ENCODE measurements around the gene PTPRE. TPM values are rescaled to one million over a fixed set of nuclear protein-coding genes. Genes with fewer than 3 reads are reported as not detected.

PTPRE gene
- total RNA-seq, 1 experiment from 2014 or later = 0.50 TPM

- Mint-ChIP-seq H3K4me1 (ENCODE audit: low read depth, unreplicated experiment) (no peaks in the 10 kb centered on the region), H3K4me3 (ENCODE audit: unreplicated experiment) (no peak overlapping the region), H3K27me3 (ENCODE audit: insufficient read depth, unreplicated experiment) (peaks cover 3% of the 10 kb centered on the region), H3K27ac (ENCODE audit: unreplicated experiment) (no peak overlapping the region), H3K36me3 (ENCODE audit: insufficient read depth, unreplicated experiment) (no peaks in the 10 kb centered on the region), H3K9me3 (ENCODE audit: unreplicated experiment) (no peaks in the 10 kb centered on the region)
- ChIA-PET CTCF (no interaction called here), POLR2A (no interaction called here)
- Histone ChIP-seq H3K4me3 (ENCODE audit: low read depth, low read length) (no peak overlapping the region), H3K36me3 (ENCODE audit: control insufficient read depth, insufficient read depth, low read length) (no peaks in the 10 kb centered on the region), H3K4me1 (no peaks in the 10 kb centered on the region), H3K27me3 (replicated peaks; ENCODE audit: control insufficient read depth, insufficient read depth, low read length) (no peaks in the 10 kb centered on the region), H3K9me3 (no peaks in the 10 kb centered on the region; the same call in 1 of the 2 replicates)
- DNase-seq = no peak
- BruUV-seq (replicated peaks) = no TSS peak
- TF ChIP-seq, protein P1, sequence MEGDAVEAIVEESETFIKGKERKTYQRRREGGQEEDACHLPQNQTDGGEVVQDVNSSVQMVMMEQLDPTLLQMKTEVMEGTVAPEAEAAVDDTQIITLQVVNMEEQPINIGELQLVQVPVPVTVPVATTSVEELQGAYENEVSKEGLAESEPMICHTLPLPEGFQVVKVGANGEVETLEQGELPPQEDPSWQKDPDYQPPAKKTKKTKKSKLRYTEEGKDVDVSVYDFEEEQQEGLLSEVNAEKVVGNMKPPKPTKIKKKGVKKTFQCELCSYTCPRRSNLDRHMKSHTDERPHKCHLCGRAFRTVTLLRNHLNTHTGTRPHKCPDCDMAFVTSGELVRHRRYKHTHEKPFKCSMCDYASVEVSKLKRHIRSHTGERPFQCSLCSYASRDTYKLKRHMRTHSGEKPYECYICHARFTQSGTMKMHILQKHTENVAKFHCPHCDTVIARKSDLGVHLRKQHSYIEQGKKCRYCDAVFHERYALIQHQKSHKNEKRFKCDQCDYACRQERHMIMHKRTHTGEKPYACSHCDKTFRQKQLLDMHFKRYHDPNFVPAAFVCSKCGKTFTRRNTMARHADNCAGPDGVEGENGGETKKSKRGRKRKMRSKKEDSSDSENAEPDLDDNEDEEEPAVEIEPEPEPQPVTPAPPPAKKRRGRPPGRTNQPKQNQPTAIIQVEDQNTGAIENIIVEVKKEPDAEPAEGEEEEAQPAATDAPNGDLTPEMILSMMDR (IDR thresholded peaks at IDR 0.05; ENCODE audit: insufficient read depth in 1 of 2, low read depth in 1 of 2, low read length in 1 of 2, severe bottlenecking in 1 of 2, unreplicated experiment in 1 of 2) = no peak
- intact Hi-C loops (cut with micrococcal nuclease; ENCODE audit: unreplicated experiment) = no loop called here
Measured at GRCh38 chr10:127962205-127962604, 55.3 kb downstream of the PTPRE start.

- POLR2A ChIA-PET = no interaction called here
- Mint-ChIP-seq H3K4me1 (ENCODE audit: low read depth, unreplicated experiment) (no peaks in the 10 kb centered on the region), H3K9me3 (ENCODE audit: unreplicated experiment) (no peaks in the 10 kb centered on the region), H3K27me3 (ENCODE audit: insufficient read depth, unreplicated experiment) (no peaks in the 10 kb centered on the region), H3K36me3 (ENCODE audit: insufficient read depth, unreplicated experiment) (no peaks in the 10 kb centered on the region), H3K27ac (ENCODE audit: unreplicated experiment) (no peak overlapping the region), H3K4me3 (ENCODE audit: unreplicated experiment) (no peak overlapping the region)
- TF ChIP-seq, protein P1 (IDR thresholded peaks at IDR 0.05; ENCODE audit: insufficient read depth in 1 of 2, low read depth in 1 of 2, low read length in 1 of 2, severe bottlenecking in 1 of 2, unreplicated experiment in 1 of 2) = no peak
- H3K36me3 ChIP-seq (ENCODE audit: control insufficient read depth, insufficient read depth, low read length) = no peaks in the 10 kb centered on the region
- CTCF ChIA-PET = no interaction called here
- intact Hi-C loops (cut with micrococcal nuclease; ENCODE audit: unreplicated experiment) = no loop called here
- BruUV-seq (replicated peaks) = no TSS peak
- no peaks in the 10 kb centered on the region for H3K9me3 ChIP-seq
- no peak overlapping the region for H3K4me3 ChIP-seq (ENCODE audit: low read depth, low read length)
- DNase-seq = no peak
- no peaks in the 10 kb centered on the region for H3K27me3 ChIP-seq (replicated peaks; ENCODE audit: control insufficient read depth, insufficient read depth, low read length)
- H3K4me1 ChIP-seq = no peaks in the 10 kb centered on the region
Measured at GRCh38 chr10:127963136-127963535, 56.2 kb downstream of the PTPRE start.

- Mint-ChIP-seq H3K27ac (ENCODE audit: unreplicated experiment) (no peak overlapping the region), H3K9me3 (ENCODE audit: unreplicated experiment) (no peaks in the 10 kb centered on the region), H3K4me3 (ENCODE audit: unreplicated experiment) (no peak overlapping the region), H3K36me3 (ENCODE audit: insufficient read depth, unreplicated experiment) (no peaks in the 10 kb centered on the region), H3K4me1 (ENCODE audit: low read depth, unreplicated experiment) (no peaks in the 10 kb centered on the region), H3K27me3 (ENCODE audit: insufficient read depth, unreplicated experiment) (peaks cover 3% of the 10 kb centered on the region)
- intact Hi-C loops (cut with micrococcal nuclease; ENCODE audit: unreplicated experiment) = no loop called here
- no peaks in the 10 kb centered on the region for H3K9me3 ChIP-seq
- TF ChIP-seq, protein P1 (IDR thresholded peaks at IDR 0.05; ENCODE audit: insufficient read depth in 1 of 2, low read depth in 1 of 2, low read length in 1 of 2, severe bottlenecking in 1 of 2, unreplicated experiment in 1 of 2) = no peak
- H3K4me3 ChIP-seq (ENCODE audit: low read depth, low read length) = no peak overlapping the region
- BruUV-seq (replicated peaks) = no TSS peak
- H3K36me3 ChIP-seq (ENCODE audit: control insufficient read depth, insufficient read depth, low read length) = no peaks in the 10 kb centered on the region
- no peaks in the 10 kb centered on the region for H3K27me3 ChIP-seq (replicated peaks; ENCODE audit: control insufficient read depth, insufficient read depth, low read length)
- ChIA-PET CTCF (no interaction called here), POLR2A (no interaction called here)
- DNase-seq = no peak
- H3K4me1 ChIP-seq = no peaks in the 10 kb centered on the region
Measured at GRCh38 chr10:127964621-127965020, 57.7 kb downstream of the PTPRE start.
